HepG2 (cell line): ENCODE data around the gene JMJD1C. TPM values are rescaled to one million over a fixed set of nuclear protein-coding genes. Genes with fewer than 3 reads are reported as not detected.

Source experiments
- ATAC-seq: fragments of 200-7000 bp; cut with Tn5 transposase; 3 replicates; pipeline ENCODE4 v1.9.1; 2020; ENCODE audit warnings: mild to moderate bottlenecking, moderate library complexity
- BruUV-seq: library from RNA; stranded (reverse); fragments of 400-500 nt; replicated peaks from 2 replicates; lab custom pipeline; 2021; lab: Mats Ljungman, UMichigan
- CTCF ChIA-PET: fragments of 300-600 bp; formaldehyde crosslinking; extraction: SDS; loops from one replicate; lab custom pipeline; 2021; ENCODE audit warnings: low total read pairs, inconsistent platforms, low intra/inter-chr PET ratio; lab: Yijun Ruan, JAX
- POLR2A ChIA-PET: fragments of 350-600 bp; sonication (Branson Sonifier 250); formaldehyde crosslinking; loops from one replicate; lab custom pipeline; 2020; ENCODE audit warnings: antibody characterized with exemption, inconsistent platforms; lab: Yijun Ruan, JAX
- DNase-seq: peaks from one replicate; pipeline ENCODE4 v3.0.0-alpha.2; 2015; ENCODE audit warnings: low spot score
- FAIRE-seq: peaks from 3 replicates; lab custom pipeline; 2011; peaks lifted over from hg19 to GRCh38; lab: Jason Lieb, UNC
- H2AFZ ChIP-seq: one replicate; pipeline ENCODE4 v1.6.1; 2011; ENCODE audit warnings: low read length, inconsistent platforms
- H3K27ac ChIP-seq: fragments of 300-600 bp; 3 replicates; pipeline ENCODE4 v1.8.0; 2011; ENCODE audit warnings: mixed run types, mild to moderate bottlenecking, mixed read lengths, low read length, inconsistent platforms; ENCODE audit not compliant: insufficient read depth; ENCODE audit errors: extremely low read length
- H3K27me3 ChIP-seq, 2 experiments: fragments of 200-600 bp in 1 of 2; 2 replicates in 1 of 2; 3 replicates in 1 of 2; pipeline versions ENCODE4 v1.6.0 to v1.8.0; 2011; ENCODE audit warnings: low read length in 2 of 2, mild to moderate bottlenecking in 2 of 2, moderate library complexity in 2 of 2, inconsistent platforms in 1 of 2; ENCODE audit not compliant: insufficient read depth in 2 of 2, control insufficient read depth in 1 of 2
- H3K36me3 ChIP-seq, 2 experiments: fragments of 200-600 bp in 1 of 2; replicated peaks in 1 of 2; 2 replicates in 1 of 2; 3 replicates in 1 of 2; pipeline versions ENCODE4 v1.5.1 to v1.8.0; 2011; ENCODE audit warnings: low read length in 2 of 2, inconsistent platforms in 1 of 2; ENCODE audit not compliant: insufficient read depth in 2 of 2, control insufficient read depth in 1 of 2
- H3K4me1 ChIP-seq: 2 replicates; pipeline ENCODE4 v1.5.1; 2012; ENCODE audit warnings: low read length, inconsistent platforms; ENCODE audit not compliant: insufficient read depth
- H3K4me2 ChIP-seq: 2 replicates; pipeline ENCODE4 v1.6.0; 2011; ENCODE audit warnings: low read depth, low read length, inconsistent platforms
- H3K4me3 ChIP-seq, 3 experiments: fragments of 200-600 bp in 1 of 3; sonication (generic), shearing (Covaris generic) in 1 of 3; replicated peaks in 1 of 3; 2 replicates each; pipeline ENCODE4 v1.5.1; 2011 to 2016; ENCODE audit warnings: low read length in 3 of 3, inconsistent platforms in 2 of 3, low read depth in 2 of 3, mild to moderate bottlenecking in 2 of 3, control low read depth in 1 of 3, mixed read lengths in 1 of 3; ENCODE audit not compliant: insufficient read depth in 1 of 3
- H3K79me2 ChIP-seq: one replicate; pipeline ENCODE4 v1.6.1; 2011; ENCODE audit warnings: low read length, inconsistent platforms; ENCODE audit not compliant: insufficient read depth
- H3K9ac ChIP-seq: 2 replicates; pipeline ENCODE4 v1.6.0; 2011; ENCODE audit warnings: mild to moderate bottlenecking, low read depth, low read length, inconsistent platforms; ENCODE audit not compliant: insufficient read depth
- H3K9me3 ChIP-seq: 2 replicates; pipeline ENCODE4 v1.5.1; 2012; ENCODE audit warnings: mild to moderate bottlenecking, low read length
- H4K20me1 ChIP-seq: 2 replicates; pipeline ENCODE4 v1.6.0; 2011; ENCODE audit warnings: inconsistent platforms, mild to moderate bottlenecking, low read length, moderate library complexity; ENCODE audit not compliant: insufficient read depth
- ATF7-NPFF ChIP-seq: sonication (generic); formaldehyde crosslinking; IDR thresholded peaks from 2 replicates; pipeline ENCODE4 v1.8.1; 2023; ENCODE audit warnings: mild to moderate bottlenecking, low read depth, missing genetic modification reagents, moderate library complexity
- CREB1 ChIP-seq, 2 experiments: fragments of 450-650 bp in 1 of 2; IDR thresholded peaks; 2 replicates each; pipeline ENCODE4 v1.6.1; 2016 to 2017; ENCODE audit warnings: control low read depth in 1 of 2, mild to moderate bottlenecking in 1 of 2, missing compliant biosample characterization in 1 of 2, missing genetic modification characterization in 1 of 2
- DRAP1 ChIP-seq: IDR thresholded peaks from 2 replicates; pipeline ENCODE4 v1.6.1; 2016; ENCODE audit warnings: missing genetic modification reagents, missing compliant biosample characterization
- KDM4B ChIP-seq: sonication (generic); formaldehyde crosslinking; IDR thresholded peaks from 2 replicates; pipeline ENCODE4 v1.4.0; 2020; ENCODE audit warnings: missing genetic modification reagents
- POLR2A ChIP-seq, 2 experiments: IDR thresholded peaks; 2 replicates each; pipeline ENCODE4 v1.6.1; 2011; ENCODE audit warnings: low read depth in 2 of 2, low read length in 2 of 2, mild to moderate bottlenecking in 1 of 2, moderate library complexity in 1 of 2; ENCODE audit not compliant: insufficient read depth in 1 of 2
- POLR2AphosphoS5 ChIP-seq: IDR thresholded peaks from 2 replicates; pipeline ENCODE4 v1.6.1; 2012; ENCODE audit warnings: low read depth, low read length
- SAP130 ChIP-seq: IDR thresholded peaks from 2 replicates; pipeline ENCODE4 v1.6.1; 2016; ENCODE audit warnings: low read depth
- ZNF317 ChIP-seq: sonication (generic); formaldehyde crosslinking; IDR thresholded peaks from 2 replicates; pipeline ENCODE4 v1.5.0; 2020; ENCODE audit warnings: mild to moderate bottlenecking, missing genetic modification reagents
- ZNF597 ChIP-seq: sonication (generic); formaldehyde crosslinking; IDR thresholded peaks from 2 replicates; pipeline ENCODE4 v1.5.0; 2020; ENCODE audit warnings: missing genetic modification reagents
- ZNF720 ChIP-seq: sonication (generic); formaldehyde crosslinking; IDR thresholded peaks from 2 replicates; pipeline ENCODE4 v1.4.0; 2020; ENCODE audit warnings: missing genetic modification reagents
- ZNF772 ChIP-seq: sonication (generic); formaldehyde crosslinking; IDR thresholded peaks from 2 replicates; pipeline ENCODE4 v1.5.0; 2020; ENCODE audit warnings: mild to moderate bottlenecking, missing genetic modification reagents
- ZNF777 ChIP-seq: sonication (generic); formaldehyde crosslinking; IDR thresholded peaks from 2 replicates; pipeline ENCODE4 v1.4.0; 2020; ENCODE audit warnings: missing genetic modification reagents
- WGBS: methylation state at CpG from one replicate; pipeline ENCODE4 v1.1.6; 2017; ENCODE audit warnings: low lambda C conversion rate; 5-methylcytosine and 5-hydroxymethylcytosine counted together
- in situ Hi-C: cut with HindIII; loops from 2 replicates; pipeline ENCODE4 v1.10.0; 2017; ENCODE audit warnings: low pct_unique_long_range_greater_than_20kb; ENCODE audit not compliant: extremely low pct_ligation_motif_present
- intact Hi-C: fragments of 100-400 bp; cut with micrococcal nuclease; formaldehyde crosslinking; loops from one replicate; pipeline ENCODE4 v1.10.0; 2022; ENCODE audit not compliant: unreplicated experiment
- polyA plus RNA-seq, 8 experiments: library from polyadenylated mRNA; depleted of rRNA in 3 of 8; stranded (reverse) in 7 of 8; unstranded in 1 of 8; fragments of >200 nt; fragmentation: Illumina TruSeq in 4 of 8; extraction: Trizol in 4 of 8; gene quantifications; 2 replicates each; pipeline versions ENCODE4 v1.2.1 to v1.2.3, GENCODE V29; 2011 to 2016; ENCODE audit warnings: low read depth in 4 of 8, missing spikeins in 1 of 8, mixed read lengths in 1 of 8; ENCODE audit not compliant: insufficient read depth in 1 of 8
- total RNA-seq, 5 experiments: library from RNA; depleted of rRNA; stranded (reverse); fragments of >200 nt; fragmentation: Illumina TruSeq; extraction: Trizol; gene quantifications; 2 replicates each; pipeline ENCODE4 v1.2.3, GENCODE V29; 2016; ENCODE audit warnings: low read depth in 1 of 5

Gene JMJD1C
- total and polyA plus RNA-seq, 2 of the 13 experiments (the other 11 are each of a cell fraction or from before 2014, with no cell fraction given), result 42.3 to 42.7 TPM

- FAIRE-seq, result no peak
- BruUV-seq, result no TSS peak
- H3K79me2 ChIP-seq, result peaks cover 94% of the 10 kb centered on the region
- peak overlapping the region; percentile 61 to 100 (median 79) for H3K4me3 ChIP-seq
- TF ChIP-seq ZNF720 (CRISPR knock-in tag), result no peak
- TF ChIP-seq POLR2AphosphoS5, result peak; percentile 50; the same call in 1 of the 2 replicates
- TF ChIP-seq ZNF597 (CRISPR knock-in tag), result no peak
- peak; percentile 42 to 72; a peak in 2 of 4 replicates for TF ChIP-seq POLR2A (IDR thresholded peaks at IDR 0.05; ENCODE audit: insufficient read depth in 1 of 2, low read depth in 2 of 2, low read length in 2 of 2)
- 0 out of 2 replicates have a peak, but pooled peaks have one; percentile 37 for TF ChIP-seq SAP130
- TF ChIP-seq ATF7-NPFF, result no peak
- TF ChIP-seq CREB1 (IDR thresholded peaks at IDR 0.05), result no peak
- TF ChIP-seq CREB1 (CRISPR knock-in tag; IDR thresholded peaks at IDR 0.05), result 0 out of 2 replicates have a peak, but pooled peaks have one; percentile 16
- TF ChIP-seq ZNF777, result no peak
- TF ChIP-seq ZNF317, result no peak
- peak; percentile 82 for TF ChIP-seq DRAP1 (CRISPR knock-in tag)
- no peak for TF ChIP-seq KDM4B (CRISPR knock-in tag)
- no peak for TF ChIP-seq ZNF772 (CRISPR knock-in tag)
- peak overlapping the region; percentile 50 for H3K27ac ChIP-seq
- peak; percentile 53 for ATAC-seq
- ChIA-PET POLR2A (interaction anchor here (1.2 kb wide), 1 partner anchor 257 kb away, joined by 3 read pairs; no protein-coding TSS in a partner anchor), CTCF (no interaction called here)
- H4K20me1 ChIP-seq, result peaks cover 46% of the 10 kb centered on the region
- no peak overlapping the region for H2AFZ ChIP-seq
- WGBS, result under 1% methylated on average over 5 of the region's 5 CpGs
- peak overlapping the region; percentile 90 for H3K9ac ChIP-seq
- in situ Hi-C loops (no loop called here), intact Hi-C loops (loop anchor here (5.0 kb wide), 2 partner anchors 202 to 257 kb away; partner anchors contain the start of genes JMJD1C and REEP3)
- H3K9me3 ChIP-seq, result no peaks in the 10 kb centered on the region
- H3K36me3 ChIP-seq, result peaks cover 2 to 14% of the 10 kb centered on the region in 2 experiments; a peak in 4 of 5 replicates
- peaks cover 37% of the 10 kb centered on the region for H3K4me1 ChIP-seq
- H3K27me3 ChIP-seq, result no peaks in the 10 kb centered on the region; a peak in 2 of 5 replicates
- H3K4me2 ChIP-seq, result peak overlapping the region; percentile 76
- DNase-seq, result peak; percentile 44
These were observed 200.6 kb downstream of the JMJD1C start for GRCh38 chr10:63265222-63265617.
